GM21723 (cell line): ENCODE measurements around the gene LEMD3.
A peak's percentile ranks its signal among the peaks of the same experiment; 100 is the strongest.

Experiments used
- ATAC-seq: cut with Tn5 transposase; IDR thresholded peaks from one replicate; pipeline ENCODE4 v1.9.1; 2021; ENCODE audit warnings: mild to moderate bottlenecking, moderate library complexity; ENCODE audit not compliant: unreplicated experiment

The LEMD3 gene

DNA sequence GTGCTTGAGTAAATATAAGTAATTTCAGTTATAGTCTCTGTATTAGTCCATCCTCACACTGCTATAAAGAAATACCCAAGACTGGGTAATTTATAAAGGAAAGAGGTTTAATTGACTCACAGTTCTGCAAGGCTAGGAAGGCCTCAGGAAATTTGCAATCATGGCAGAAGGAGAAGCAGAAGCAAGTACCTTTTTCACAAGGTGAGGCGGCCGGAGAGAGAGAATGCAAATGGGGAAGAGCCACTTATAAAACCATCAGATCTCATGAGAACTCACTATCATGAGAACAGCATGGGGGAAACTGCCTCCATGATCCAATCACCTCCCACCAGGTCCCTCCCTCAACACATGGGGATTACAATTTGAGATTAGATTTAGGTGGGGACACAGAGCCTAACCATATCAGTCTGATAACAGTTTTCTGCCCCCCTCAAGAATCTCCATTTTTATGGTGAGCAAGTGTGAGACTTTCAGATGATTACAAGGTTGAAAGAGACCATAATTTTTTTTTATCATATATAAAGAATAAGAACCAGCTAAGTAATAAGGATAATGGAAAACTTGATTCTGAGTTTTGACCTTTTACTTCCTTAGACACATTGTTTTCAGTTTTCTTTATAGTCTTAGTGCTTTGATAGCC, 35.6 kb downstream of the LEMD3 start:
- ATAC-seq = no peak

GRCh38 chr12:65205886-65206285, 36.5 kb downstream of the LEMD3 start:
- peak; percentile 58 for ATAC-seq

GRCh38 chr12:65208125-65208524, 38.7 kb downstream of the LEMD3 start:
- ATAC-seq = no peak

- no peak for ATAC-seq
These were observed 39.7 kb downstream of the LEMD3 start for GRCh38 chr12:65208964-65209654.

DNA sequence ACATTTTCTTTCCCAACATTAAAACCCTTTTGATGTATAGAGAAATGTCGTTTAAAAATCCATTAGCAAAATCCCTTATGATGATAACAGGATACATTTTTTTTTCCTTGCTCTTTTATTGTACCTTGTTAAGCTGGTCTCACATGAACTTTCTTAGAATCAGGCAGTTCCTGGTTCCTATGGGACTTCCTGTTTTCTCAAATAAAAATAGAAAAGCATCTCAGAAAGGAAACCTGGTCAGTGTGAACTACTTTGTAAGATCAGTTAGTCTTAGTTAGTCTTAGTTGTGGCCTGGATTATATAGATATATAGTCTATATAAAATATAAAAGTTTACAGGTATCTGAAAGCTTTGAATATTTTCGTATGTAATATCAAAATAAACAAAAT, 40.3 kb downstream of the LEMD3 start:
- peak; percentile 89 for ATAC-seq

- no peak for ATAC-seq
These were observed 47.7 kb downstream of the LEMD3 start for GRCh38 chr12:65217086-65217485.

- no peak for ATAC-seq
These were observed 51.4 kb downstream of the LEMD3 start for GRCh38 chr12:65220761-65221160.

DNA sequence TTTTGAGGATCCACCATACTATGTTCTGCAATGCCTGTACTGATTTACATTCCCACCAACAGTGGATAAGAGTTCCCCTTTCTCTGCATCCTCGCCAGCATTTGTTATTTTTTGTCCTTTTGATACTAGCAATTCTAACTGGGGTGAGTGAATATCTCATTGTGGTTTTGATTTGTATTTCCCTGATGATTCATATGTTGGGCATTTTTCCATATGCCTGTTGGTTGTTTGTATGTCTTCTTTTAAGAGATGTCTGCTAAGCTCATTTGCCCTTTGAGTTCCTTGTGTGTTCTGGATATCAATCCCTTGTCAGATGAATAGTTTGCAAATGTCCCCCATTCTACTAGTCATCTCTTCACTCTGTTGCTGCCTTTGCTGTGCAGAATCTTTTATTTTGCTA, 60.1 kb downstream of the LEMD3 start:
- no peak for ATAC-seq

DNA sequence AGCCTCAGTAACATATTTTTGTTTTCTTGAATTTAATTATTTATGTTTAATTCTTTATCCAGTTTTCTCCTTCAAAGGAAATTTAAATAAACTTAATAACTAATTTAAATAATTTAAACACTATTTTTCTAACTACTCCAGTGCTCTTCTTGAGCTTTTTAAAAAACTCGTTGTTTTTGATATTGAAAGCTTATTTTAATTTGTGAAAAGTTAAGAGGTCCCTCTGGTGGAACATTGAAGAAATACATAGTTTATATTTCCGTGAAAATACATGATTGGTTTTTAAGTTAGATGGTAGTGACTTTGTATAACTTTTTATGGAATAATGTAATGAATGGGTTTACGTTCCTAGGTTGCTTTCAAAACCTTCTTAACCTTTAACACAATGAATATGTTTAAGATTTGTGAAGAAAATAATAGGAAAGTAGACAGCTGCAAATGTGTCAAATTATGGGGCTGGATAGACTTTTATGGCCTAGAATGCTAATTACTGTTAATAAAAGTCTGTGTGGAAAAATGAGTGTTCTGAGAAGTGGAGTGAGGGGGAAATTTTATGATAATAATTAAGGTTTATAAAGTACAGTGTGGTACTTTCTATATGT, 63.2 kb downstream of the LEMD3 start:
- no peak for ATAC-seq

GRCh38 chr12:65237153-65237552, 67.8 kb downstream of the LEMD3 start:
- no peak for ATAC-seq

- ATAC-seq = no peak
These were observed 69.2 kb downstream of the LEMD3 start for GRCh38 chr12:65238609-65239008.

GRCh38 chr12:65248656-65249633, 79.6 kb downstream of the LEMD3 start:
- no peak for ATAC-seq

GRCh38 chr12:65252515-65252914, 83.1 kb downstream of the LEMD3 start:
- no peak for ATAC-seq

GRCh38 chr12:65257986-65258385, 88.6 kb downstream of the LEMD3 start:
- ATAC-seq = no peak

GRCh38 chr12:65259501-65259900, 90.1 kb downstream of the LEMD3 start:
- ATAC-seq = no peak

DNA sequence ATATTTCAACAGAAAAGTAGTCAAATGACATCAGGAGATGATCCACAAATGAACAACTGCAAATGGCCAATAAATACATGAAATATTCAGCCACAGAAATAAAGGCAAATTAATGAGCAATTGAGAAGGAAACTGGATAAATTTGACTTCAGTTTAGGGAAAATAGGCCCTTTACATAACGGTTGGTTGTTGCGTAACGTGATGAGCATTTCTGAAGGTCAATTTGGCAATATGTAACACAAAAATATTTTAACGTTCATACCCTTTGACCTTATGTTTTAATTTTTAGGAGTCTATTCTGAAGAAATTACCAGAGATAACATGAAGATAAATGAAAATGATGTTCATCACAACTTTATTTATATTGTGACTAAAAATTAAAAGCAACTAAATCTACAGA, 94.4 kb downstream of the LEMD3 start:
- no peak for ATAC-seq

DNA sequence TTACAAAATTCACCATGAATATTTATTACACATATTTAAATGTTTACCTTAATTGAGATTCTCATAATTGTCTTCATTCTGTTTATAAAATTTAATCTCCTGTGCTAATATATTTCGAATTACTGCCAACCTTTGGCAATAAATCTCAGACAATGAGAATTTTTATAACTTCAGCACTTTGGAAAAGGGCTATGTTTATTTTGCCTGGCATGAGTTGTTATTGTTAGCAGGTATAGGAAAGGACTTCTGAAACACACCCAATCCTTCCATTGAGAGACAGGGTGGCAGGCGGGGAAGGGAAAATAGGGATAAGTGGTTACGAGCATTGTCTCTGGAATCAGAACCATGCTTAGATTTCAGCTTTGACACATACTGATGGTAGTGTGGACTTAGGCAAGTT, 97.0 kb downstream of the LEMD3 start:
- ATAC-seq = no peak

- ATAC-seq = no peak
These were observed 100.2 kb downstream of the LEMD3 start for GRCh38 chr12:65269603-65270002.

- no peak for ATAC-seq
These were observed 105.4 kb downstream of the LEMD3 start for GRCh38 chr12:65274602-65275272.

DNA sequence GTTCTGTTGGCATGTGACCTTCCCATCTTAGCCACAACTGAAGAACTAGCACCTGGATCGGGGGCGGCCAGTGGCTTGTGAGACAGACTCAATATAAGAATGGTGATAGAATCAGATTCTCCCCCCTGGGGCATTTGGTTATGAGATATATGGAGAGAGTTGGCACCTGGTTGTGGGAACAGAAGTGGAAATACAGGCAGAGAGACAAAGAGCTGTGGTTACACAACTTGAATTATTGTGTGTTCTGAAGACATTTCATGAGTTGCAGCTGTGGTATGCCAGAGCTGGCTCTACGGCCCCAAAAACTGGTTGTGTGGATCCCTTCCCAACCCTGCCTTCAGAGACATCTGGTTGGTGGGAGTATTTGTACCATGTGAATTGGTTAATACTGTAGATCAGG, 106.2 kb downstream of the LEMD3 start:
- ATAC-seq = no peak
